Measurements from ENCODE around the gene RPS6KA1.

Gene RPS6KA1

DNA sequence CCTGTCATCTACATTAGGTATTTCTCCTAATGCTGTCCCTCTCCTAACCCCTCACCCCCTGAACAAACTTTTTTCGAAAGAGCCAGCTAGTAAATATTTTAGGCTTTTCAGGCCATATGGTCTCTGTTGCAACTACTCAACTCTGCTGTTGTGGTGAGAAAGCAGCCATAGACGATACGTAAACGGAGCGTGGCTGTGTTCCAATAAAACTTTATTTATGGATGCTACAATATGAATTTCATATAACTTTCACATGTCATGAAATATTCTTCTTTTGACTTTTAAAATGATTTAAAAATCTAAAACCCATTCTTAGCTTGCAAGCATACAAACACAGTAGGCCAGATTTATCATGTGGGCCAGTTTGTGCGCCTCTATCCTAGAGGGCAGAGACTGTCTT is 11.2 kb upstream of the RPS6KA1 start:
- in situ Hi-C loops (cut with HindIII; ENCODE audit: low pct_ligation_motif_present, low sequenced_read_pairs): no loop called here
- H3K27me3 ChIP-seq (replicated peaks): no peaks in the 10 kb centered on the region
- no peak overlapping the region for H3K27ac ChIP-seq
- DNase-seq: no peak
- H3K4me3 ChIP-seq (ENCODE audit: low read depth, low read length): no peak overlapping the region
- TF ChIP-seq, protein P1, sequence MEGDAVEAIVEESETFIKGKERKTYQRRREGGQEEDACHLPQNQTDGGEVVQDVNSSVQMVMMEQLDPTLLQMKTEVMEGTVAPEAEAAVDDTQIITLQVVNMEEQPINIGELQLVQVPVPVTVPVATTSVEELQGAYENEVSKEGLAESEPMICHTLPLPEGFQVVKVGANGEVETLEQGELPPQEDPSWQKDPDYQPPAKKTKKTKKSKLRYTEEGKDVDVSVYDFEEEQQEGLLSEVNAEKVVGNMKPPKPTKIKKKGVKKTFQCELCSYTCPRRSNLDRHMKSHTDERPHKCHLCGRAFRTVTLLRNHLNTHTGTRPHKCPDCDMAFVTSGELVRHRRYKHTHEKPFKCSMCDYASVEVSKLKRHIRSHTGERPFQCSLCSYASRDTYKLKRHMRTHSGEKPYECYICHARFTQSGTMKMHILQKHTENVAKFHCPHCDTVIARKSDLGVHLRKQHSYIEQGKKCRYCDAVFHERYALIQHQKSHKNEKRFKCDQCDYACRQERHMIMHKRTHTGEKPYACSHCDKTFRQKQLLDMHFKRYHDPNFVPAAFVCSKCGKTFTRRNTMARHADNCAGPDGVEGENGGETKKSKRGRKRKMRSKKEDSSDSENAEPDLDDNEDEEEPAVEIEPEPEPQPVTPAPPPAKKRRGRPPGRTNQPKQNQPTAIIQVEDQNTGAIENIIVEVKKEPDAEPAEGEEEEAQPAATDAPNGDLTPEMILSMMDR (IDR thresholded peaks at IDR 0.05; ENCODE audit: low read depth, low read length, missing control alignments): no peak
- H3K36me3 ChIP-seq (replicated peaks): no peaks in the 10 kb centered on the region

DNA sequence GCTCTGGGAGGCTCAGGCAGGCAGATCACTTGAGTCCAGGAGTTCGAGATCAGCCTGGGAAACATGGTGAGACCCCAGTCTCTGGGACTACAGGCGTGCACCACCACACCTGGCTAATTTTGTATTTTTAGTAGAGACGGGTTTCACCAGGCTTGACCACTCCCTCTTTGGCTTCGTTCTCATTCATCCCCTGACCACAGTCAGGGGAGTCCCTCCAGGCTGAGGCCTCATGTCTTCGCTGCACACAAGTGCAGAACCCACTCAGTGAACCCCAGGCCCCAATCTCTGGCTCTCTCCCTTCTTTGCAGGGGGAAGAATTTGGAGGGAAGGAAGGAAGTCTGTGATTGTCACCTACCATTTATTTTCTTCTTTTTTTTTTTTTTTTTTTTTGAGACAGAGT is 9.2 kb upstream of the RPS6KA1 start:
- H3K36me3 ChIP-seq (replicated peaks): no peaks in the 10 kb centered on the region
- TF ChIP-seq, protein P1 (IDR thresholded peaks at IDR 0.05; ENCODE audit: low read depth, low read length, missing control alignments): no peak
- no peak overlapping the region for H3K4me3 ChIP-seq (ENCODE audit: low read depth, low read length)
- in situ Hi-C loops (cut with HindIII; ENCODE audit: low pct_ligation_motif_present, low sequenced_read_pairs): no loop called here
- H3K27ac ChIP-seq: no peak overlapping the region
- DNase-seq: no peak
- H3K27me3 ChIP-seq (replicated peaks): peaks cover 4% of the 10 kb centered on the region

DNA sequence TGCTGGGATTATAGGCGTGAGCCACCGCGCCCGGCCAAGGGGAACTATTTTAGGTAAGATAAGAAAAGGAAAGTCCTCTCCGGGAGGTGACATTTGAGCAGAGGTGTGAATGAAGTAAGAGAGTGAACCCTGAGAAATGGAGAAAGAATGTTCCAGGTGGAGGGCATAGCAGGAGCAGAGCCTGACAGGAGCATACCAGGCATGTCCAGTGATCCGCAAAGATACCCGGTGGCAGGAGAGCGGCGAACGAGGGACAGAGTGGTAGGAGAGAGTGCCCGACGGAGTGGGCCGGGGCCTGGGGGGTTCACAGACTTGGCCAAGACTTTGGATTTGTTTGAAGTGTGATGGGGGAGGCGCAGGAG is 7.9 kb upstream of the RPS6KA1 start:
- no peak for DNase-seq
- H3K27me3 ChIP-seq (replicated peaks): peaks cover 4% of the 10 kb centered on the region
- in situ Hi-C loops (cut with HindIII; ENCODE audit: low pct_ligation_motif_present, low sequenced_read_pairs): no loop called here
- TF ChIP-seq, protein P1 (IDR thresholded peaks at IDR 0.05; ENCODE audit: low read depth, low read length, missing control alignments): no peak
- no peak overlapping the region for H3K27ac ChIP-seq
- no peaks in the 10 kb centered on the region for H3K36me3 ChIP-seq (replicated peaks)
- H3K4me3 ChIP-seq (ENCODE audit: low read depth, low read length): no peak overlapping the region

DNA sequence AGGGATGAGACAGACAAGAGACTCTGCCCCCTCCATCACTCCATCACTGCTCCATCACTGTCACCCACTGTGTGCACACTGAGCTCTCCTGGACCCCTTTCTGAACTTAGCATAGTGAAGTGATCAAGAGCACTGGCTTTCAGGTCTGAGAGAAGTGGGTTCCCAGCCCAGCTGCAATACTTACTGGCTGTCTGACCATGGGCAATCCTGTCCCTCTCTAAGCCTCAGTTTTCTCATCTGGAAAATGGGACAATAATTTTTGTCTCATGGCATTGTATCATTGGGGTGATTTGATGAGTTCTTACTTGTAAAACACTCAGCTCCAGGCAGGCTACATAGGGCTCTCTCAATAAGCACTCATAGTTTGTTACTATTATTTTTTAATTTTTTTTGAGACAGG is 7.5 kb upstream of the RPS6KA1 start:
- in situ Hi-C loops (cut with HindIII; ENCODE audit: low pct_ligation_motif_present, low sequenced_read_pairs): no loop called here
- TF ChIP-seq, protein P1 (IDR thresholded peaks at IDR 0.05; ENCODE audit: low read depth, low read length, missing control alignments): no peak
- Histone ChIP-seq H3K27ac (no peak overlapping the region), H3K36me3 (replicated peaks) (no peaks in the 10 kb centered on the region), H3K4me3 (ENCODE audit: low read depth, low read length) (no peak overlapping the region), H3K27me3 (replicated peaks) (peaks cover 4% of the 10 kb centered on the region)
- no peak for DNase-seq

DNA sequence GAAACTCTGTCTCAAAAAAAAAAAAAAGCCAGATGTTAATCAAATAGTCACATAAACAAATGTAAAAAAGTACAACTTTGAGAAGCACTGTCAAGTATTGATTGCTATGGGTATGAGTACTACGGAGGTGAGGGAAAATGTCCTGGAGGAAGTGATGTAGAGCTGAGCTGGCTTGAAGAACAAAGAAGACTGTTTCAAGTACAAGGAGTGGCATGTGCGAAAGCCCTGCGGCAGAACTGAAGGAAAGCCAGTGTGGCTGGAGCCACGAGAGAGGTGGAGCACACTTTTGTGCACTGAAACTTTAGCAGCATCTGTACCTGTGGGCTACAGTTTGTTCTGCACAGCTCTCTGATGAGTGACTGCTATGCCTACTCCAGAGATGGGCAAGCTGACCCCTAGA is 5.4 kb upstream of the RPS6KA1 start:
- no peaks in the 10 kb centered on the region for H3K36me3 ChIP-seq (replicated peaks)
- H3K4me3 ChIP-seq (ENCODE audit: low read depth, low read length): no peak overlapping the region
- DNase-seq: no peak
- TF ChIP-seq, protein P1 (IDR thresholded peaks at IDR 0.05; ENCODE audit: low read depth, low read length, missing control alignments): no peak
- H3K27ac ChIP-seq: no peak overlapping the region
- peaks cover 4% of the 10 kb centered on the region for H3K27me3 ChIP-seq (replicated peaks)
- in situ Hi-C loops (cut with HindIII; ENCODE audit: low pct_ligation_motif_present, low sequenced_read_pairs): no loop called here

DNA sequence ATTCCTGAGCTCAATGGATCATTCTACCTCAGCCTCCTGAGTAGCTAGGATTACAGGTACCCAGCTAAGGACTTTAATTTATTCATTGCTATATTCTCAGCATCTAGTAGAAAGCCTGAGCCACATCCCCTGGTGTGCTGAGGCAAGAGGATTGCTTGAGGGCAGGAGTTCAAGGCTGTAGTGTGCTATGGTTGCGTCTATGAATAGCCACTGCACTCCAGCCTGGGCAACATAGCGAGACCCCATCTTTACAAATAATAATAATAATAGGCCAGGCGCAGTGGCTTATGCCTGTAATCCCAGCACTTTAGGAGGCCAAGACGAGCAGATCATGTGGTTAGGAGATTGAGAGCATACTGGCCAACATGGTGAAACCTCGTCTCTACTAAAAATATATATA is 3.3 kb upstream of the RPS6KA1 start:
- TF ChIP-seq, protein P1 (IDR thresholded peaks at IDR 0.05; ENCODE audit: low read depth, low read length, missing control alignments): no peak
- no peak overlapping the region for H3K4me3 ChIP-seq (ENCODE audit: low read depth, low read length)
- no peak overlapping the region for H3K27ac ChIP-seq
- no peaks in the 10 kb centered on the region for H3K36me3 ChIP-seq (replicated peaks)
- peaks cover 4% of the 10 kb centered on the region for H3K27me3 ChIP-seq (replicated peaks)
- no peak for DNase-seq
- in situ Hi-C loops (cut with HindIII; ENCODE audit: low pct_ligation_motif_present, low sequenced_read_pairs): no loop called here

All from brain microvascular endothelial cell (primary cell).